HCT116 (cell line): ENCODE measurements around the gene AOPEP. TPM values are rescaled to one million over a fixed set of nuclear protein-coding genes. Genes with fewer than 3 reads are reported as not detected.

Source experiments
- ATAC-seq: fragments of 200-7000 bp; cut with Tn5 transposase; 2 replicates; pipeline ENCODE4 v1.9.1; 2020; ENCODE audit warnings: mild to moderate bottlenecking, moderate library complexity
- BruUV-seq: library from RNA; stranded (reverse); fragments of 400-500 nt; replicated peaks from 2 replicates; lab custom pipeline; 2021; lab: Mats Ljungman, UMichigan
- CTCF ChIA-PET: fragments of 300-600 bp; sonication (Branson Sonifier 250); formaldehyde crosslinking; loops from one replicate; lab custom pipeline; 2021; ENCODE audit warnings: antibody characterized with exemption; lab: Charles Lee
- POLR2A ChIA-PET: fragments of 300-600, 350-600 bp; sonication (Branson Sonifier 250); formaldehyde crosslinking; loops from one replicate; lab custom pipeline; 2021; ENCODE audit warnings: antibody characterized with exemption; lab: Charles Lee
- RAD21 ChIA-PET, 2 experiments: fragments of 300-600 bp; sonication (Branson Sonifier 250); formaldehyde crosslinking; loops; one replicate each; lab custom pipeline; 2023; ENCODE audit warnings: low total read pairs in 2 of 2; ENCODE audit not compliant: uncharacterized antibody in 2 of 2, unreplicated experiment in 2 of 2, low non-redundant PET in 1 of 2; lab: Charles Lee
- DNase-seq: peaks from one replicate; pipeline ENCODE4 v3.0.0-alpha.2; 2010; ENCODE audit warnings: low read depth, low spot score
- H2AFZ ChIP-seq: fragments of 200-600 bp; shearing (Covaris generic), sonication (generic); 2 replicates; pipeline ENCODE4 v1.6.1; 2017; ENCODE audit warnings: low read depth, mixed run types, mixed read lengths, antibody characterized with exemption, low read length; ENCODE audit not compliant: poor library complexity, severe bottlenecking
- H3K27ac ChIP-seq: 2 replicates; pipeline ENCODE4 v1.5.1; 2012; ENCODE audit warnings: low read depth, low read length
- H3K27me3 ChIP-seq: fragments of 200-600 bp; sonication (generic); 2 replicates; pipeline ENCODE4 v1.6.1; 2016; ENCODE audit warnings: mixed run types, low read length, mixed read lengths; ENCODE audit not compliant: insufficient read depth
- H3K36me3 ChIP-seq, 2 experiments: fragments of 200-500 bp in 1 of 2; fragments of 200-600 bp in 1 of 2; sonication (Bioruptor generic) in 1 of 2; sonication (generic) in 1 of 2; 2 replicates each; pipeline versions ENCODE4 v1.5.1 to v1.6.1; 2014 to 2016; ENCODE audit warnings: low read length in 2 of 2, inconsistent platforms in 1 of 2, mixed read lengths in 1 of 2, mixed run types in 1 of 2; ENCODE audit not compliant: insufficient read depth in 2 of 2, control insufficient read depth in 1 of 2
- H3K4me1 ChIP-seq, 2 experiments: fragments of 200-600 bp in 1 of 2; sonication (generic) in 1 of 2; 2 replicates each; pipeline versions ENCODE4 v1.5.1 to v1.6.1; 2012 to 2017; ENCODE audit warnings: low read length in 2 of 2, inconsistent platforms in 1 of 2, mild to moderate bottlenecking in 1 of 2, mixed read lengths in 1 of 2, mixed run types in 1 of 2, moderate library complexity in 1 of 2; ENCODE audit not compliant: insufficient read depth in 2 of 2, control insufficient read depth in 1 of 2
- H3K4me2 ChIP-seq: fragments of 200-600 bp; sonication (generic); 2 replicates; pipeline ENCODE4 v1.6.1; 2017; ENCODE audit warnings: mixed run types, low read length, mixed read lengths
- H3K4me3 ChIP-seq, 2 experiments: fragments of 200-600 bp in 1 of 2; sonication (generic) in 1 of 2; replicated peaks in 1 of 2; 2 replicates each; pipeline ENCODE4 v1.5.1; 2011 to 2016; ENCODE audit warnings: low read length in 2 of 2, control low read depth in 1 of 2, low read depth in 1 of 2, mild to moderate bottlenecking in 1 of 2, mixed read lengths in 1 of 2, mixed run types in 1 of 2
- H3K79me2 ChIP-seq: fragments of 200-600 bp; sonication (generic); 2 replicates; pipeline ENCODE4 v1.6.1; 2017; ENCODE audit warnings: mild to moderate bottlenecking, mixed run types, low read length, moderate library complexity, mixed read lengths; ENCODE audit not compliant: insufficient read depth
- H3K9ac ChIP-seq: fragments of 200-600 bp; sonication (generic); 2 replicates; pipeline ENCODE4 v1.6.1; 2016; ENCODE audit warnings: low read length, mixed read lengths
- H3K9me2 ChIP-seq: fragments of 200-600 bp; sonication (generic), shearing (Covaris generic); 2 replicates; pipeline ENCODE4 v1.6.1; 2017; ENCODE audit warnings: mixed run types, mild to moderate bottlenecking, moderate library complexity; ENCODE audit not compliant: insufficient read depth
- H3K9me3 ChIP-seq, 2 experiments: fragments of 200-500 bp in 1 of 2; fragments of 200-600 bp in 1 of 2; sonication (Bioruptor generic) in 1 of 2; sonication (generic) in 1 of 2; 2 replicates each; pipeline ENCODE4 v1.6.1; 2014 to 2017; ENCODE audit warnings: low read length in 2 of 2, mixed read lengths in 2 of 2, inconsistent platforms in 1 of 2, low read depth in 1 of 2, mild to moderate bottlenecking in 1 of 2, mixed run types in 1 of 2, moderate library complexity in 1 of 2; ENCODE audit not compliant: control insufficient read depth in 1 of 2, insufficient read depth in 1 of 2
- H4K20me1 ChIP-seq: fragments of 200-600 bp; sonication (generic), shearing (Covaris generic); 2 replicates; pipeline ENCODE4 v1.6.1; 2017; ENCODE audit warnings: mixed run types, mild to moderate bottlenecking, moderate library complexity; ENCODE audit not compliant: insufficient read depth
- ATF3 ChIP-seq: IDR thresholded peaks from 2 replicates; pipeline ENCODE4 v1.6.1; 2012
- CBX3 ChIP-seq: IDR thresholded peaks from 2 replicates; pipeline ENCODE4 v1.6.1; 2012; ENCODE audit warnings: low read depth
- CEBPB ChIP-seq: IDR thresholded peaks from 2 replicates; pipeline ENCODE4 v1.6.1; 2012; ENCODE audit warnings: low read depth
- CTCF ChIP-seq, 3 experiments: fragments of 200-600 bp in 1 of 3; sonication (generic) in 1 of 3; IDR thresholded peaks in 2 of 3; conservative IDR thresholded peaks in 1 of 3; 2 replicates each; pipeline ENCODE4 v1.5.1; 2012 to 2017; ENCODE audit warnings: low read depth in 2 of 3, low read length in 2 of 3, antibody characterized with exemption in 1 of 3, borderline replicate concordance in 1 of 3, control low read depth in 1 of 3, mild to moderate bottlenecking in 1 of 3, mixed read lengths in 1 of 3, mixed run types in 1 of 3, moderate library complexity in 1 of 3; ENCODE audit not compliant: insufficient read depth in 1 of 3
- ELF1 ChIP-seq: IDR thresholded peaks from 2 replicates; pipeline ENCODE4 v1.6.1; 2012; ENCODE audit warnings: low read depth, borderline replicate concordance
- EZH2 ChIP-seq: fragments of 200-600 bp; sonication (generic); IDR thresholded peaks from 2 replicates; pipeline ENCODE4 v1.6.1; 2017; ENCODE audit warnings: antibody characterized with exemption, mixed run types
- FOSL1 ChIP-seq: IDR thresholded peaks from 2 replicates; pipeline ENCODE4 v1.6.1; 2012; ENCODE audit warnings: low read depth
- POLR2A ChIP-seq: IDR thresholded peaks from 2 replicates; pipeline ENCODE4 v1.7.0; 2011; ENCODE audit warnings: borderline replicate concordance; ENCODE audit not compliant: insufficient read depth, insufficient read length; ENCODE audit errors: extremely low read depth
- RAD21 ChIP-seq: IDR thresholded peaks from 2 replicates; pipeline ENCODE4 v1.6.1; 2012; ENCODE audit warnings: low read depth, mild to moderate bottlenecking
- SIN3A ChIP-seq: IDR thresholded peaks from 2 replicates; pipeline ENCODE4 v1.6.1; 2012; ENCODE audit warnings: low read depth
- SRF ChIP-seq: IDR thresholded peaks from 2 replicates; pipeline ENCODE4 v1.6.1; 2012; ENCODE audit warnings: low read depth
- YY1 ChIP-seq: IDR thresholded peaks from 2 replicates; pipeline ENCODE4 v1.6.1; 2011; ENCODE audit warnings: low read length, low read depth, moderate library complexity, mild to moderate bottlenecking; ENCODE audit not compliant: insufficient replicate concordance; ENCODE audit errors: extremely low read depth
- ZNF274 ChIP-seq: fragments of 200-500 bp; sonication (Bioruptor generic); IDR thresholded peaks from 2 replicates; pipeline ENCODE4 v1.6.1; 2014; ENCODE audit warnings: mild to moderate bottlenecking, low read depth, low read length, inconsistent platforms
- intact Hi-C: fragments of 100-400 bp; cut with micrococcal nuclease; formaldehyde crosslinking; loops from 2 replicates; pipeline ENCODE4 v1.10.0; 2022
- total RNA-seq: library from RNA; stranded (reverse); gene quantifications from one replicate; pipeline ENCODE4 v1.2.1, GENCODE V29; 2021; ENCODE audit not compliant: unreplicated experiment

The AOPEP gene
- total RNA-seq, 1 experiment from 2014 or later, result 15.1 TPM

- TF ChIP-seq SIN3A (no peak), ATF3 (no peak), CBX3 (no peak), FOSL1 (no peak), CEBPB (no peak), POLR2A (no peak), ZNF274 (no peak), YY1 (no peak), CTCF (IDR thresholded peaks at IDR 0.05 in 2 of 3, conservative IDR thresholded peaks at IDR 0.05 in 1 of 3; ENCODE audit: borderline replicate concordance in 1 of 3, insufficient read depth in 1 of 3, low read depth in 2 of 3, low read length in 2 of 3) (no peak)
- no TSS peak for BruUV-seq
- Histone ChIP-seq H3K36me3 (no peaks in the 10 kb centered on the region), H3K27me3 (no peaks in the 10 kb centered on the region), H3K9me3 (no peaks in the 10 kb centered on the region), H3K4me3 (no peak overlapping the region), H3K9ac (no peak overlapping the region), H3K9me2 (no peaks in the 10 kb centered on the region), H3K27ac (no peak overlapping the region), H3K4me2 (no peak overlapping the region), H3K4me1 (no peaks in the 10 kb centered on the region), H2AFZ (no peak overlapping the region), H4K20me1 (no peaks in the 10 kb centered on the region), H3K79me2 (peaks cover 17% of the 10 kb centered on the region)
- ChIA-PET RAD21 (no interaction called here), CTCF (no interaction called here), POLR2A (no interaction called here)
- DNase-seq (no peak), ATAC-seq (no peak)
- intact Hi-C loops, result no loop called here
Observed at GRCh38 chr9:94773655-94774054, 47.2 kb downstream of the AOPEP start.

DNA sequence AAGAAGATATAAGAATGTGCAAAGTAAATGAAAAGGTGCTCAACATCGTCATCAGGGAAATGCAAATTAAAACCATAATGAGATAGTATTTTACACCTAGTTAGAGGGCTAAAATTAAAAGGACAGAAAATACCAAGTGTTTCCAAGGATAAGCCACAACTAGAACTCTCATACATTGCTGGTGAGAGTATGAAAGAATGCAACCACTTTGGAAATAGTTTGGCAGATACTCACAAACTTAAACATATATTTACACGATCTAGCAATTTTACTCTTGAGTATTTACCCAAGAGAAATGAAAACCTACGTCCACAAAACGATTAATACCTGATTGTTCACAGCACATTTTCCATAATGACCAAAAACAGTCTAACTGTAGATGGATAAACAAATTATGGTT, 51.5 kb downstream of the AOPEP start:
- no peaks in the 10 kb centered on the region for H3K9me2 ChIP-seq
- peaks cover 9% of the 10 kb centered on the region for H3K79me2 ChIP-seq
- ATAC-seq (no peak), DNase-seq (no peak)
- no peak for TF ChIP-seq SRF
- TF ChIP-seq FOSL1, result no peak
- TF ChIP-seq YY1, result no peak
- TF ChIP-seq RAD21, result no peak
- no peak for TF ChIP-seq CTCF (IDR thresholded peaks at IDR 0.05 in 2 of 3, conservative IDR thresholded peaks at IDR 0.05 in 1 of 3; ENCODE audit: borderline replicate concordance in 1 of 3, insufficient read depth in 1 of 3, low read depth in 2 of 3, low read length in 2 of 3)
- no peak for TF ChIP-seq SIN3A
- no peak for TF ChIP-seq ATF3
- TF ChIP-seq EZH2, result no peak
- no peak for TF ChIP-seq CEBPB
- no peak for TF ChIP-seq ELF1
- H3K4me3 ChIP-seq, result no peak overlapping the region
- H3K9ac ChIP-seq, result no peak overlapping the region
- H3K27ac ChIP-seq, result no peak overlapping the region
- H2AFZ ChIP-seq, result no peak overlapping the region
- H3K36me3 ChIP-seq, result no peaks in the 10 kb centered on the region
- CTCF ChIA-PET, result no interaction called here
- BruUV-seq, result no TSS peak
- RAD21 ChIA-PET, result no interaction called here
- H3K4me2 ChIP-seq, result no peak overlapping the region
- intact Hi-C loops, result no loop called here
- H3K27me3 ChIP-seq, result no peaks in the 10 kb centered on the region
- POLR2A ChIA-PET, result no interaction called here
- no peaks in the 10 kb centered on the region for H4K20me1 ChIP-seq
- peaks cover 6% of the 10 kb centered on the region in 2 experiments; a peak in 3 of 4 replicates for H3K4me1 ChIP-seq
- no peaks in the 10 kb centered on the region for H3K9me3 ChIP-seq
